Activated T-helper 1 cell treated with Interleukin-2 at 50 U/mL for 16 hours (primary cell): ENCODE measurements around the gene DRAM2.

Experiments
- DNase-seq: peaks from one replicate; pipeline ENCODE4 v3.0.0-alpha.2; 2020; ENCODE audit warnings: low read depth

The DRAM2 gene

DNA sequence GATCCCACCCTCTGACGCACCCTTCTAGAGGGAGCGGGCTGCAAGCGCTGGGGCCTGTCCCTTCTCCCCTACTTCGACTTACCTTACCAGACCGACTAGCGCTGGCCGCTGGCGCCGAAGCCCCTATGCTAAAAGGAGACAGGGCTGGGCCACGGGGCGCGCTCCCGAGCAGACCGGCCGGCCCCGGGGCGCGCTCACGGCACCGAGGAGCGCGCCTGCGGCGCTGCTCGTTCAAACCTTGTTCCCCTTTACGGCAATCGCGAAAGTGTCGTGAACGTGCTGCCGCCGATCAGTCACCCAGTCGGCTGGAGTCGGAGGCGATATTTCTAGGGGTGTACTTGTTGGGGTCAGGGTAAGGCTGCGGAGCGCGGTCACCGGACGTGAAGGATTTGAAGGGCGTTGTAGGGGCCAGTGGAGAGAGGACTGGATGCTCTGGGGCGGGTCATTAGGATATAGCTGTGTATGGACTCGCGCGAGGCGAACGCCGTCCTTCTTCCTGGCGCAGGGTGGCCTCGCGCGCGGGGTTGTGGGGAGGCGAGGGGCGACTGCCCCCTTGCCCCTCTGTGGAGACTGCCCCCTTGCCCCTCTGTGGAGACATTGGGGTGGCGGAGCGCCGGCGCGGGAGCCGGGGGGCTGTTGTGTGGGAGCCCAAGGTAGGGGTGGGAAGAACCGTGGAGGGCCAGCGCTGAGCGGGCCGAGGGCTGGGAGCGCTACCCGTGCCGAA is at the start of gene DRAM2, which contains the start of gene CEPT1:
Gene DRAM2, minus strand, starts transcription at position 138 of the 724 bp plus-strand sequence. CDS start 8,539 bp downstream, outside the sequence.
Gene CEPT1, plus strand, starts transcription at position 268 of the 724 bp plus-strand sequence. CDS start 7,492 bp downstream, outside the sequence.
- DNase-seq, result peak; percentile 81

- DNase-seq, result no peak
Measured at GRCh38 chr1:111184663-111185062, 44.8 kb upstream of the DRAM2 start.

DNA sequence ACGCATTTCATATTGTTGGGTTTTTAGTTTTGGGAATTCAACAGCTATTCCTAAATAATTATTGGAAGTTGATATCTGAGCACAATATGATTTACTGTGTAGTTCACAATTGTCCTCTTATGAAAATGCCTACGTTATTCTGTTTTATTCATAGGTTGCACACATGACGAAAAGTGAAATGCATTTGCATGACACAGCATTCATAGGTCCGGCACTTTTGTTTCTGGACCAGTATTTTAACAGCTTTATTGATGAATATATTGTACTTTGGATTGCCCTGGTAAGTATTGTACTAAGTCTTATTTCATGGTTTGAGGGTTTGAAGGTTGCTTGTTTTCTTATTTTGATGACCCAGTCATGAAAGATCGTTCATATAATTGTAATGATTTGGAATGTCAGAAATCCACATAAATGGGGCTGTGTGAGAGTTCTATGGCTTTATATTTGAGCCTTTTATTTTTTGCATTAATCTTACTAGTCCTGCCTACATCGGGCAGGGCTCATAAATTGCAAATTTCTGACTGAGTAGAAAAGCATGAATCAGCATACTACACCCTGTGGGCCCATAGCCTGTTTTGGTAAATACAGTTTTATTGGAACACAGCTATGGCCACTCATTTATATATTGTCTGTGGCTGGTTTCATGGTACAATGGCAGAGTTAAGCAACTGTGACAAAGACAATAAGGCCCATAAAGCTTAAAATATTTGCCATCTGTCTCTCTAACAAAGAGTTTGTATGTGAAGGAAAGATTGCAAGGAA is 43.6 kb upstream of the DRAM2 start:
- no peak for DNase-seq

- no peak for DNase-seq
Measured at GRCh38 chr1:111182052-111182451, 42.2 kb upstream of the DRAM2 start.

- no peak for DNase-seq
Measured at GRCh38 chr1:111179968-111180533, 40.2 kb upstream of the DRAM2 start.

GRCh38 chr1:111176678-111177077 is 36.8 kb upstream of the DRAM2 start:
- no peak for DNase-seq

DNA sequence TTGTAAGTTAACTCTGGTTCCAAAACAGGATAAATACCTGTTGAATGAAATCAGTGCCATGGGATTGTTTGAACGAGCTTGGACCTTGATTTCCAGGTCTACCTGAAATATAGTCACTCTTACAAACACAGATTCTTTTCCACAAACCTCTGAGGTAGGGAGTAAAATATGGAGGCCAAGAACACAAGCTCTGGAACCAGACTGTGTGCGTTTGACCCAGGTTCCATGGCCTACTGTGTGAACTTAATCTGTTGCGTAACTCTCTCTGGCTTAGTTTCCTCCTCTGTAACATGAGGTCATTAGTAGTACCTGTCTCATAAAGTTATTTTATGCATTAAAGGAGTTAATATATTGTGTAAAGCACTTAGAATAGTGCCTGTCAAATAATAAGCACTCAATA is 35.5 kb upstream of the DRAM2 start:
- DNase-seq, result no peak

GRCh38 chr1:111174070-111174469 is 34.2 kb upstream of the DRAM2 start:
- no peak for DNase-seq

- no peak for DNase-seq
Measured at GRCh38 chr1:111172463-111172862, 32.6 kb upstream of the DRAM2 start.

DNA sequence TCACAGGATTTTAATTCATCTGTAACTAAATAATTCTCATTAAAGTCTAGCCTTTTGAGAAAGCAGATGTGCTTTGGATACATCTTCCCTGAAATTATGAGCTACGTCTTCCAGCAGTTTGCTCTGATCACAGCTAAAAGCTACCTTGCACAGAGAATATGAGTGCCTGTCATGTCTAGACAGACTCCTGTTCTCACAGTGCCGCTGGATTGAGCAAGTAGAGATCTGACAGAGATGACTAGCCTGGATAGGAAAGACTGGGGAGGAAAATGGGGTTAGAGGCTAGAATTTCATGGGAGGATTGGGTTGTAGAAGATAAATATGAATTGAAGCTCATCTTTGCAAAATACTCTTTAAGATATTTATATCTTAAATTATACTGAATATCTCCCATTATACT is 24.3 kb upstream of the DRAM2 start:
- DNase-seq, result no peak

GRCh38 chr1:111163363-111163762 is 23.5 kb upstream of the DRAM2 start:
- DNase-seq, result no peak

DNA sequence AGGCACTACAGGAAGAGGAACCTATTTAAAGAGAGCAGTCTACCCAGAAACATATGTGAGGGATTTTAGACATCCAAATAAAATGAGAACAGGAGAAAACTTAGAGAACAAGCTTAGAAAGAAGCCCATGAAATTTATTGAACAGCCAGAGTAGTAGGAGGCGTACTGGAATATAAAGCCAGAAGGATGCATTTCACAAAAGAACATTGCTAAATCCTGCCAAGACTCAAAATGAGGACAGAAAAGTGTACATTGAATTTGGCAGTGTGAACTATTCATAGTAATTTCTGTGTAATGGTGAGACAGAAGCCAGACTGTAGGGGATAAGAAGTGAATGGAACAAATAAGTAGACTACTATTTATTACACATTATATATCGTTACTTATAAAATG is 22.6 kb upstream of the DRAM2 start:
- no peak for DNase-seq

GRCh38 chr1:111161843-111162487 is 22.1 kb upstream of the DRAM2 start:
- DNase-seq, result no peak

- DNase-seq, result no peak
Measured at GRCh38 chr1:111157431-111157830, 17.5 kb upstream of the DRAM2 start.

GRCh38 chr1:111154021-111154999 is 14.4 kb upstream of the DRAM2 start:
- no peak for DNase-seq

- DNase-seq, result no peak
Measured at GRCh38 chr1:111151838-111152237, 11.9 kb upstream of the DRAM2 start.

DNA sequence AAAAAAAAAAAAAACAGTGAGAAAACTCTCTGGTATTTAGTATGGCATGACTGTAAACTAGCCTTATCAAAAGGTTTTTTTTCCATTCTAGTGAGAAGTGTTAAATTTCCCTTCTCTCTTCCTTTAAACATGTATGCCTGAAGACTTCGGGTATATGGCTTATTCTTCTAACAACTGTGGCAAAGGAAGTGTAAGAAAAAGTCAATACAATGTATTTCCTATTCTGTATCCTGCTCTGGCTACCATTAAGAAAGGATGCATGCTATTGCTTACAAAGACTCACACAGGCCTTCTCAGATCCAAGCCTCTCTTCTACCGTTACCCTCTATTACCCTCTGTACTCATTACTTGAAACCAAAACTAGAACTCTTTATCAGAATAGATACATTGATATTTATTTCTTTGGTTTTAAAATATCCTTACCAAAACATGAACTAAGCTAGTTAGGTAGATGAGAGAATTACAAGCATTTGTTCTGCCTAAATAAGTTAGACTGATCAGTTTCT is 8.5 kb upstream of the DRAM2 start:
- no peak for DNase-seq

- no peak for DNase-seq
Measured at GRCh38 chr1:111147948-111148347, 8.1 kb upstream of the DRAM2 start.

- no peak for DNase-seq
Measured at GRCh38 chr1:111145963-111146768, 6.3 kb upstream of the DRAM2 start.

DNA sequence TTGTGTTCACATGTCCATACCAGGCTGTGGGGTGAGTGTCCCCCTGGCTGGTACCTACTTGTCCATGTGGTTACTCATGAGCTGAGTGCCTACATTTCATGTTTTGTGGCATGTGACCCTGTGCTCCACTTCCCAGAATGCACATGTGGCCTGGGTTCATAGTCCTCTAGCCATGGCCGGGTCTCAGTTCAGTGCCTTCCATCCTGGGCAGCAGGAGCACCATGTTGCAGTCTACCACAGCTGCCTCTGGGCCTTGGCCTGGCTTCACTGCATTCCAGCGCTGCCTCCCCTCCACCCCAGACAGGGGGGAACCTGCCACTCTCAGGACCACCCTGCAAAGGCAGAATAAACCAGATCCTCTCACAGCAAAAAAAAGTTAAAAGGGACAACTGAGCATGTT is 5.6 kb upstream of the DRAM2 start:
- DNase-seq, result no peak
